ENCODE results near the gene SBK3. TPM values are rescaled to one million over a fixed set of nuclear protein-coding genes. Genes with fewer than 3 reads are reported as not detected.

The SBK3 gene
- total RNA-seq, 4 donors from 2014 or later, result 0.22 to 1.0 TPM; not detected in 2

DNA sequence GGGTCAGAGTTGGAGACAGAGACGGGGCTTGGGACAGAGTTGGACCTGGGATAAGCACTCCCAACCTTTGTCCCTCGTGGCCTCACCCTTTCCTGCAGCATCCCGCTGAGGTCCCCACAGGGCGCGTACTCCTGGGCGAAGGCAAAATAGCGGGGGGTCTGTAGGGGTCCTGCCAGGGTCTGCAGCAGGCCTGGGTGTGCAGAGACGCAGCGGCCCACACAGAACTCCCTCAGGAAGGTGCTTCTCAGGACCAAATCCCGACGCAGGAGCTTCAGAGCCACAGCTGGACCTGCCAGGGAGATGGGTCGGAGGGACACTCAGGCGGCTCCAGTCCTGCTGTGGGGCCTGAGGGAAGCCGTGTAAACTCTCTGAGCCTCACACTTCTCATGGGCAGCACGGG, 1.3 kb downstream of the SBK3 start:
- peaks cover 0 to 26% (median 13%) of the 10 kb centered on the region in 3 donors for H3K4me1 ChIP-seq
- WGBS, 2 donors, result 75 to 82% methylated on average over 5 to 9 of the region's 15 CpGs
- no peaks in the 10 kb centered on the region for H3K9me3 ChIP-seq

DNA sequence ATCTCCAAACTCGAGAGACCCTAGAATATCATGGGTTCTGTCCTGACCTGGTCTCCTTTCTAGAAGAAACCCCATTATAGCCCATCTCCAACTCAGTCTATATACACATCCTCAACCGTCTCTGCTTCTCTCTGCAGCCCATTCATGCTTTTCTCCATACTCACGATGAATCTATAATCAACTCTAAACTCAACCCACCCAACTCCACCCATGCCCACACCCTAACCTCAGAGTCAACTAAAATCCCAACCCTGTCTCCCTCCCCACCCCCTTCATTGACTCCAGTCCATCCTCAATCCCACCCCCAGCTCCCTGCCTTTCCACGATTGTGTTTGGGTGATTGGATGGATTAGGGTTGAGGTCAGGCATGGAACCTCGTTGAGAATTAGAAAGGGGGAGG, 1.8 kb downstream of the SBK3 start:
- intact Hi-C loops (cut with DNase I), result no loop called here
- WGBS, 2 donors, result 44 to 71% methylated on average over 4 to 5 of the region's 5 CpGs
- H3K36me3 ChIP-seq, result no peaks in the 10 kb centered on the region
- H3K27ac ChIP-seq, result no peak overlapping the region
- H3K9me3 ChIP-seq, result no peaks in the 10 kb centered on the region
- TF ChIP-seq, protein P1, sequence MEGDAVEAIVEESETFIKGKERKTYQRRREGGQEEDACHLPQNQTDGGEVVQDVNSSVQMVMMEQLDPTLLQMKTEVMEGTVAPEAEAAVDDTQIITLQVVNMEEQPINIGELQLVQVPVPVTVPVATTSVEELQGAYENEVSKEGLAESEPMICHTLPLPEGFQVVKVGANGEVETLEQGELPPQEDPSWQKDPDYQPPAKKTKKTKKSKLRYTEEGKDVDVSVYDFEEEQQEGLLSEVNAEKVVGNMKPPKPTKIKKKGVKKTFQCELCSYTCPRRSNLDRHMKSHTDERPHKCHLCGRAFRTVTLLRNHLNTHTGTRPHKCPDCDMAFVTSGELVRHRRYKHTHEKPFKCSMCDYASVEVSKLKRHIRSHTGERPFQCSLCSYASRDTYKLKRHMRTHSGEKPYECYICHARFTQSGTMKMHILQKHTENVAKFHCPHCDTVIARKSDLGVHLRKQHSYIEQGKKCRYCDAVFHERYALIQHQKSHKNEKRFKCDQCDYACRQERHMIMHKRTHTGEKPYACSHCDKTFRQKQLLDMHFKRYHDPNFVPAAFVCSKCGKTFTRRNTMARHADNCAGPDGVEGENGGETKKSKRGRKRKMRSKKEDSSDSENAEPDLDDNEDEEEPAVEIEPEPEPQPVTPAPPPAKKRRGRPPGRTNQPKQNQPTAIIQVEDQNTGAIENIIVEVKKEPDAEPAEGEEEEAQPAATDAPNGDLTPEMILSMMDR (IDR thresholded peaks at IDR 0.05), result no peak
- TF ChIP-seq POLR2A (IDR thresholded peaks at IDR 0.05), result no peak
- peaks cover 0 to 45% (median 0%) of the 10 kb centered on the region in 4 donors for H3K27me3 ChIP-seq
- no peak overlapping the region for H3K4me3 ChIP-seq
- peaks cover 0 to 26% (median 13%) of the 10 kb centered on the region in 3 donors for H3K4me1 ChIP-seq
- DNase-seq, result no peak

More for the DNA sequence above, 1.3 kb downstream of the SBK3 start:
- H3K27ac ChIP-seq, result no peak overlapping the region
- intact Hi-C loops (cut with DNase I), result no loop called here
- peaks cover 0 to 47% (median 0%) of the 10 kb centered on the region in 4 donors for H3K27me3 ChIP-seq
- no peak for DNase-seq
- no peaks in the 10 kb centered on the region for H3K36me3 ChIP-seq
- TF ChIP-seq, protein P1 (IDR thresholded peaks at IDR 0.05), result no peak
- TF ChIP-seq POLR2A (IDR thresholded peaks at IDR 0.05), result no peak
- H3K4me3 ChIP-seq, result no peak overlapping the region

DNA sequence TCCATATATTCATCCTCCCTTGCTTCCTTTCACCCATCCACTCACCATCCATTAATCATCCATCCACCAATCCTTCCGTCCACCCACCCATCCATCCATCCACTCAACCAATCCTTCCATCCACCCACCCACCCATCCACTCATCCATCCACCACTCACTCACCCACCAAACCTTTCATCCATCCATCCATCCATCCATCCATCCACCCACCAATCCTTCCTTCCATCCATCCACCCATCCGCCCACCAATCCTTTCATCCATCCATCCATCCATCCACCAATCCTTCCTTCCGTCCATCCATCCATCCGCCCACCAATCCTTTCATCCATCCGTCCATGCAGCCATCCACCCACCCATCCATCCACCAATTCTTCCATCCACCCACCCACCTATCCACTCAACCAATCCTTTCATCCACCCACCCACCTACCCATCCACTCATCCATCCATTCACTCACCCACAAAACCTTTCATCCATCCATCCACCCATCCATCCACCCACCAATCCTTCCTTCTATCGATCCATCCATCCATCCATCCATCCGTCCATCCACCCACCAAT, 3.0 kb downstream of the SBK3 start:
- Histone ChIP-seq H3K4me3 (no peak overlapping the region), H3K27me3 (peaks cover 0 to 38% (median 0%) of the 10 kb centered on the region in 4 donors), H3K27ac (no peak overlapping the region), H3K9me3 (no peaks in the 10 kb centered on the region), H3K4me1 (peaks cover 0 to 18% (median 11%) of the 10 kb centered on the region in 3 donors), H3K36me3 (no peaks in the 10 kb centered on the region)
- intact Hi-C loops (cut with DNase I), result no loop called here
- no peak for TF ChIP-seq POLR2A (IDR thresholded peaks at IDR 0.05)
- 85 to 88% methylated on average over 7 of the region's 7 CpGs for WGBS, 2 donors
- no peak for DNase-seq

DNA sequence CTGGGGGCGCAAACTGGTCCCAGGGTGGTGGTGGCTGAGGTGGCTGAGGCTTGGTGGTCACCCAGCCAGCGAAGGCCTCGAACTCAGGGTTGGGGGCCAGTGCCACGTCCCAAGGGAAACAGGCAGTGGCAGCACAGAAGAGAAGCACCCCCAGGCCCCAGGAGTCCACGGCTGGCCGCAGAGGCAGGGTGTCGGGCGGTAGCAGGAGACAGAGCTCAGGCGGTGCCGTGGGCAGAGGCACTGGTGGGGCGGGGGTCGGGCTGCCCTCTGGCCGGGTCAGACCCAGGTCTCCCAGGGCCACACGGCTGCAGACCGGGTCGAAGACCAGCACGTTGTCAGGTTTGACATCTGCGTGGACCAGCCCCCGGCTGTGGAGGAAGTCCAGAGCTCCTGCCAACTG, 4.3 kb downstream of the SBK3 start:
- TF ChIP-seq POLR2A (IDR thresholded peaks at IDR 0.05), result no peak
- TF ChIP-seq, protein P1 (IDR thresholded peaks at IDR 0.05), result no peak
- H3K9me3 ChIP-seq, result no peaks in the 10 kb centered on the region
- peaks cover 0 to 30% (median 0%) of the 10 kb centered on the region in 4 donors for H3K27me3 ChIP-seq
- intact Hi-C loops (cut with DNase I), result no loop called here
- peaks cover 0 to 5% (median 0%) of the 10 kb centered on the region in 3 donors for H3K4me1 ChIP-seq
- DNase-seq, result no peak
- no peaks in the 10 kb centered on the region for H3K36me3 ChIP-seq
- 69 to 74% methylated on average over 14 to 16 of the region's 19 CpGs for WGBS, 2 donors
- H3K4me3 ChIP-seq, result no peak overlapping the region
- H3K27ac ChIP-seq, result no peak overlapping the region

DNA sequence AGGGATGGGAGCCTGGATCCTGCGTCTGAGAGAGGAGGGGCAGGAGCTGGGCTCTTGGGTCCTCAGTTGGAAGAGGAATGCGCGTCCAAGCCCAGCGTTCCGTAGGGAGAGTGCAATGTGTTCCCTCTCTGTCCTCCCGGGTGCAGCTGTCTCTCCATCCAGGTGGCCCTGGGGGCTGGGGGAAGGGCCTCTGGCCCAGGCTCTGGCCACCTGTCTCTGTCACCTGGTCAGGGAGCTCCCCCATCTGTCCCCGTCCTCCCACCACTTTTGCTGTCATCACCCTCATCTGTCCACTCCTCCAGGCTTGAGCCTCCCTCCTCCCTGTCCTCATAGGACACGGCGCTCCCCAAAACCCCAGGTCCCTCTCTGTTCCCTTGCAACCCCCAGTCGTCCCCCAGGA, 4.7 kb downstream of the SBK3 start:
- H3K27me3 ChIP-seq, result peaks cover 0 to 27% (median 0%) of the 10 kb centered on the region in 4 donors
- intact Hi-C loops (cut with DNase I), result no loop called here
- H3K4me1 ChIP-seq, result peaks cover 0 to under 1% (median 0%) of the 10 kb centered on the region in 3 donors
- WGBS, 2 donors, result 42 to 54% methylated on average over 9 to 10 of the region's 10 CpGs
- TF ChIP-seq POLR2A (IDR thresholded peaks at IDR 0.05), result no peak
- TF ChIP-seq, protein P1 (IDR thresholded peaks at IDR 0.05), result no peak
- no peaks in the 10 kb centered on the region for H3K9me3 ChIP-seq
- H3K36me3 ChIP-seq, result no peaks in the 10 kb centered on the region
- H3K4me3 ChIP-seq, result no peak overlapping the region
- no peak for DNase-seq
- no peak overlapping the region for H3K27ac ChIP-seq

Measured in esophagus squamous epithelium (tissue), 5 donors.